Measurements from ENCODE around the gene HOTAIR. TPM values are rescaled to one million over a fixed set of nuclear protein-coding genes. Genes with fewer than 3 reads are reported as not detected.

HOTAIR gene
- total RNA-seq, 1 donor from 2014 or later = not detected

- H3K4me3 Mint-ChIP-seq = no peak overlapping the region
- no peaks in the 10 kb centered on the region for H3K9me3 Mint-ChIP-seq
- no peak for DNase-seq (ENCODE audit: low read depth, low spot score)
- no peak overlapping the region for H3K27ac Mint-ChIP-seq (ENCODE audit: unreplicated experiment)
- TF ChIP-seq CTCF (conservative IDR thresholded peaks at IDR 0.05) = no peak
- H3K4me1 Mint-ChIP-seq = no peaks in the 10 kb centered on the region
- peaks cover 99% of the 10 kb centered on the region for H3K27me3 Mint-ChIP-seq (ENCODE audit: low read depth)
- H3K36me3 Mint-ChIP-seq (ENCODE audit: low read depth) = no peaks in the 10 kb centered on the region
Measured at GRCh38 chr12:53959314-53959713, 15.4 kb downstream of the HOTAIR start.

- peaks cover 99% of the 10 kb centered on the region for H3K27me3 Mint-ChIP-seq (ENCODE audit: low read depth)
- DNase-seq (ENCODE audit: low read depth, low spot score) = no peak
- no peaks in the 10 kb centered on the region for H3K9me3 Mint-ChIP-seq
- no peak for TF ChIP-seq CTCF (conservative IDR thresholded peaks at IDR 0.05)
- no peaks in the 10 kb centered on the region for H3K36me3 Mint-ChIP-seq (ENCODE audit: low read depth)
- no peaks in the 10 kb centered on the region for H3K4me1 Mint-ChIP-seq
- no peak overlapping the region for H3K27ac Mint-ChIP-seq (ENCODE audit: unreplicated experiment)
- H3K4me3 Mint-ChIP-seq = no peak overlapping the region
Measured at GRCh38 chr12:53958128-53958527, 16.6 kb downstream of the HOTAIR start.

- no peak overlapping the region for H3K27ac Mint-ChIP-seq (ENCODE audit: unreplicated experiment)
- no peaks in the 10 kb centered on the region for H3K9me3 Mint-ChIP-seq
- DNase-seq (ENCODE audit: low read depth, low spot score) = no peak
- H3K4me1 Mint-ChIP-seq = no peaks in the 10 kb centered on the region
- H3K4me3 Mint-ChIP-seq = no peak overlapping the region
- no peaks in the 10 kb centered on the region for H3K36me3 Mint-ChIP-seq (ENCODE audit: low read depth)
- H3K27me3 Mint-ChIP-seq (ENCODE audit: low read depth) = peaks cover 99% of the 10 kb centered on the region
- no peak for TF ChIP-seq CTCF (conservative IDR thresholded peaks at IDR 0.05)
Measured at GRCh38 chr12:53956914-53957536, 17.7 kb downstream of the HOTAIR start.

- H3K4me1 Mint-ChIP-seq = no peaks in the 10 kb centered on the region
- no peak for DNase-seq (ENCODE audit: low read depth, low spot score)
- TF ChIP-seq CTCF (conservative IDR thresholded peaks at IDR 0.05) = no peak
- H3K36me3 Mint-ChIP-seq (ENCODE audit: low read depth) = no peaks in the 10 kb centered on the region
- H3K9me3 Mint-ChIP-seq = no peaks in the 10 kb centered on the region
- H3K4me3 Mint-ChIP-seq = no peak overlapping the region
- peaks cover 99% of the 10 kb centered on the region for H3K27me3 Mint-ChIP-seq (ENCODE audit: low read depth)
- no peak overlapping the region for H3K27ac Mint-ChIP-seq (ENCODE audit: unreplicated experiment)
Measured at GRCh38 chr12:53956251-53956887, 18.4 kb downstream of the HOTAIR start.

- TF ChIP-seq CTCF (conservative IDR thresholded peaks at IDR 0.05) = no peak
- no peak overlapping the region for H3K4me3 Mint-ChIP-seq
- DNase-seq (ENCODE audit: low read depth, low spot score) = no peak
- H3K27me3 Mint-ChIP-seq (ENCODE audit: low read depth) = peaks cover 99% of the 10 kb centered on the region
- H3K36me3 Mint-ChIP-seq (ENCODE audit: low read depth) = no peaks in the 10 kb centered on the region
- H3K4me1 Mint-ChIP-seq = no peaks in the 10 kb centered on the region
- no peaks in the 10 kb centered on the region for H3K9me3 Mint-ChIP-seq
- H3K27ac Mint-ChIP-seq (ENCODE audit: unreplicated experiment) = no peak overlapping the region
Measured at GRCh38 chr12:53955776-53956250, 18.9 kb downstream of the HOTAIR start.
